ENCODE results near the gene UGT3A2. TPM values are rescaled to one million over a fixed set of nuclear protein-coding genes. Genes with fewer than 3 reads are reported as not detected.

The UGT3A2 gene
- total and polyA plus RNA-seq, 2 of the 4 experiments (the other 2 are of a cell fraction), result not detected

DNA sequence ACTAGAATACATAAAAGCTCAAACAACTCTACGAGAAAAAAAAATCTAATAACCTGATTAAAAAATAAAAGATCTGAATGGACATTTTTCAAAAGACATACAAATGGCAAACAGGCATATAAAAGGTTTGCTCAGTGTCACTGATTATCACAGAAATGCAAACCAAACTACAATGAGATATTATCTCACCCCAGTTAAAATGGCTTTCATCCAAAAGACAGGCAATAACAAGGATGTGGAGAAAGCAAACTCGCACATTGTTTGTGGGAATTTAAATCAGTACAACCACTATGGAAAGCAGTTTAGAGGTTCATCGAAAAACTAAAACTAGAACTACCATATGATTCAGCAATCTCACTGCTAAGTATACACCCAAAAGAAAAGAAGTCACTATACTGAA is 20.8 kb downstream of the UGT3A2 start:
- no peak overlapping the region for H2BK20ac ChIP-seq (ENCODE audit: low read depth, low read length)
- ATAC-seq (ENCODE audit: low read depth) (no peak), DNase-seq (no peak)
- H3K14ac ChIP-seq (replicated peaks; ENCODE audit: low read depth, low read length), result no peak overlapping the region
- ChIA-PET POLR2A (ENCODE audit: unreplicated experiment) (no interaction called here), CTCF (no interaction called here)
- TF ChIP-seq RFX5 (IDR thresholded peaks at IDR 0.05; ENCODE audit: low read depth, low read length), result no peak
- no peak for TF ChIP-seq NFE2L2 (IDR thresholded peaks at IDR 0.05; ENCODE audit: low read depth, low read length)
- TF ChIP-seq FOS (IDR thresholded peaks at IDR 0.05; ENCODE audit: low read depth, low read length), result no peak
- TF ChIP-seq RAD21 (IDR thresholded peaks at IDR 0.05; ENCODE audit: low read length), result no peak
- no peak for TF ChIP-seq BHLHE40 (IDR thresholded peaks at IDR 0.05; ENCODE audit: low read depth, low read length)
- no peak for TF ChIP-seq MAFK (IDR thresholded peaks at IDR 0.05; ENCODE audit: low read depth, low read length)
- H4K91ac ChIP-seq (ENCODE audit: insufficient read depth, low read depth, low read length), result no peak overlapping the region
- no peak overlapping the region for H3K4me2 ChIP-seq (ENCODE audit: low read depth, low read length)
- H2AFZ ChIP-seq (replicated peaks; ENCODE audit: low read length, poor library complexity), result no peak overlapping the region
- no peak overlapping the region for H4K5ac ChIP-seq (ENCODE audit: low read depth, low read length)
- H3K9ac ChIP-seq (ENCODE audit: low read depth, low read length), result no peak overlapping the region
- no peak overlapping the region for H3K18ac ChIP-seq (ENCODE audit: low read depth, low read length)
- no CpG with 5 or more reads among the region's 3 CpGs for WGBS, 2 experiments (ENCODE audit: extremely low coverage in 2 of 2, insufficient read length in 1 of 2)
- H3K9me1 ChIP-seq (ENCODE audit: insufficient read depth, low read length), result no peaks in the 10 kb centered on the region
- H3K9me3 ChIP-seq (ENCODE audit: control insufficient read depth, insufficient read depth, low read length), result no peaks in the 10 kb centered on the region
- dilution Hi-C loops (cut with HindIII; ENCODE audit: low sequenced_read_pairs, unreplicated experiment) (no loop called here), intact Hi-C loops (cut with micrococcal nuclease) (no loop called here), in situ Hi-C loops (cut with MboI; ENCODE audit: low sequenced_read_pairs) (no loop called here)
- H3K4ac ChIP-seq (ENCODE audit: low read depth, low read length), result no peak overlapping the region
- H3K36me3 ChIP-seq (ENCODE audit: control insufficient read depth, insufficient read depth, low read length), result no peaks in the 10 kb centered on the region
- no peak overlapping the region for H2BK120ac ChIP-seq (ENCODE audit: low read depth, low read length)
- no peak overlapping the region for H3K4me3 ChIP-seq (ENCODE audit: insufficient read depth, low read depth, low read length)
- H3K56ac ChIP-seq (ENCODE audit: extremely low read depth, insufficient read depth, low read length), result no peak overlapping the region
- H3K23ac ChIP-seq (ENCODE audit: low read depth, low read length), result no peak overlapping the region
- H3K79me1 ChIP-seq (ENCODE audit: low read depth in 1 of 2, low read length in 2 of 2), result no peaks in the 10 kb centered on the region
- H3K4me1 ChIP-seq (ENCODE audit: control insufficient read depth, insufficient read depth, low read length), result no peaks in the 10 kb centered on the region
- no peak overlapping the region for H3K27ac ChIP-seq (ENCODE audit: insufficient read depth, low read length)
- no peak overlapping the region for H2BK15ac ChIP-seq (ENCODE audit: low read depth, low read length)
- H2AK5ac ChIP-seq (ENCODE audit: low read depth, low read length), result no peak overlapping the region
- no peak overlapping the region for H2AK9ac ChIP-seq (replicated peaks; ENCODE audit: low read depth, low read length, poor library complexity)
- no peaks in the 10 kb centered on the region for H3K27me3 ChIP-seq (ENCODE audit: control insufficient read depth, insufficient read depth, low read length)
- no peaks in the 10 kb centered on the region for H4K20me1 ChIP-seq (ENCODE audit: insufficient read depth, low read length)
- no peak overlapping the region for H4K8ac ChIP-seq (ENCODE audit: low read depth in 2 of 2, low read length in 2 of 2)
- BruUV-seq (replicated peaks), result no TSS peak
- no peak overlapping the region for H2BK5ac ChIP-seq (ENCODE audit: low read depth, low read length, poor library complexity, severe bottlenecking)
